Activated naive CD4-positive, alpha-beta T cell treated with anti-CD3 and anti-CD28 coated beads for 36 hours (primary cell): ENCODE data around the gene RGS12. TPM values are rescaled to one million over a fixed set of nuclear protein-coding genes. Genes with fewer than 3 reads are reported as not detected.

ENCODE experiments used
- CTCF ChIA-PET: fragments of 350-600 bp; sonication (Branson Sonifier 250); formaldehyde crosslinking; loops from one replicate; lab custom pipeline; 2021; ENCODE audit warnings: antibody characterized with exemption; lab: Charles Lee
- DNase-seq: peaks from one replicate; pipeline ENCODE4 v3.0.0-alpha.2; 2020
- H3K27ac Mint-ChIP-seq: one replicate; pipeline ENCODE4 v1.8.0; 2021; ENCODE audit warnings: mild to moderate bottlenecking, mixed read lengths
- H3K27me3 Mint-ChIP-seq: one replicate; pipeline ENCODE4 v1.8.0; 2021; ENCODE audit warnings: low read depth, mixed read lengths
- H3K36me3 Mint-ChIP-seq: one replicate; pipeline ENCODE4 v1.8.0; 2021; ENCODE audit warnings: low read depth, mixed read lengths
- H3K4me1 Mint-ChIP-seq: one replicate; pipeline ENCODE4 v1.8.0; 2021; ENCODE audit warnings: low read depth, mixed read lengths
- H3K4me3 Mint-ChIP-seq: one replicate; pipeline ENCODE4 v1.8.0; 2021; ENCODE audit warnings: mild to moderate bottlenecking, moderate library complexity, mixed read lengths
- H3K9me3 Mint-ChIP-seq: one replicate; pipeline ENCODE4 v1.8.0; 2021; ENCODE audit warnings: mixed read lengths
- intact Hi-C: fragments of 100-400 bp; cut with micrococcal nuclease; formaldehyde crosslinking; loops from one replicate; pipeline ENCODE4 v1.15.1; 2023
- total RNA-seq, 2 experiments: library from RNA; stranded (reverse); gene quantifications; one replicate each; pipeline ENCODE4 v1.2.3, GENCODE V29; 2021

RGS12 gene
- total RNA-seq, 2 experiments from 2014 or later: 8.7 to 8.9 TPM

GRCh38 chr4:3250438-3250955 is 42.3 kb upstream of the RGS12 start:
- Mint-ChIP-seq H3K27ac (no peak overlapping the region), H3K36me3 (peaks cover 1% of the 10 kb centered on the region), H3K9me3 (no peaks in the 10 kb centered on the region), H3K4me1 (no peaks in the 10 kb centered on the region), H3K27me3 (no peaks in the 10 kb centered on the region), H3K4me3 (no peak overlapping the region)
- CTCF ChIA-PET: no interaction called here
- no peak for DNase-seq
- intact Hi-C loops: no loop called here

- Mint-ChIP-seq H3K9me3 (no peaks in the 10 kb centered on the region), H3K27me3 (no peaks in the 10 kb centered on the region), H3K36me3 (peaks cover 1% of the 10 kb centered on the region), H3K27ac (no peak overlapping the region), H3K4me1 (no peaks in the 10 kb centered on the region), H3K4me3 (no peak overlapping the region)
- intact Hi-C loops: no loop called here
- DNase-seq: no peak
- CTCF ChIA-PET: no interaction called here
Measured at GRCh38 chr4:3250956-3251690, 41.7 kb upstream of the RGS12 start.

- CTCF ChIA-PET: no interaction called here
- no peak for DNase-seq
- H3K4me3 Mint-ChIP-seq: no peak overlapping the region
- H3K36me3 Mint-ChIP-seq: peaks cover 1% of the 10 kb centered on the region
- H3K27ac Mint-ChIP-seq: no peak overlapping the region
- intact Hi-C loops: no loop called here
- H3K27me3 Mint-ChIP-seq: no peaks in the 10 kb centered on the region
- no peaks in the 10 kb centered on the region for H3K9me3 Mint-ChIP-seq
- no peaks in the 10 kb centered on the region for H3K4me1 Mint-ChIP-seq
Measured at GRCh38 chr4:3251691-3252479, 40.9 kb upstream of the RGS12 start.

- Mint-ChIP-seq H3K4me3 (no peak overlapping the region), H3K36me3 (peaks cover 1% of the 10 kb centered on the region), H3K27me3 (no peaks in the 10 kb centered on the region), H3K9me3 (no peaks in the 10 kb centered on the region), H3K4me1 (no peaks in the 10 kb centered on the region), H3K27ac (no peak overlapping the region)
- no peak for DNase-seq
- CTCF ChIA-PET: no interaction called here
- intact Hi-C loops: no loop called here
Measured at GRCh38 chr4:3252480-3252828, 40.4 kb upstream of the RGS12 start.

GRCh38 chr4:3252831-3253641 is 39.8 kb upstream of the RGS12 start:
- CTCF ChIA-PET: no interaction called here
- Mint-ChIP-seq H3K27ac (no peak overlapping the region), H3K9me3 (no peaks in the 10 kb centered on the region), H3K27me3 (no peaks in the 10 kb centered on the region), H3K36me3 (peaks cover 1% of the 10 kb centered on the region), H3K4me3 (no peak overlapping the region), H3K4me1 (no peaks in the 10 kb centered on the region)
- DNase-seq: no peak
- intact Hi-C loops: no loop called here

GRCh38 chr4:3253808-3254207 is 39.0 kb upstream of the RGS12 start:
- H3K27me3 Mint-ChIP-seq: no peaks in the 10 kb centered on the region
- CTCF ChIA-PET: no interaction called here
- H3K9me3 Mint-ChIP-seq: no peaks in the 10 kb centered on the region
- H3K27ac Mint-ChIP-seq: no peak overlapping the region
- H3K36me3 Mint-ChIP-seq: peaks cover 1% of the 10 kb centered on the region
- intact Hi-C loops: no loop called here
- no peaks in the 10 kb centered on the region for H3K4me1 Mint-ChIP-seq
- H3K4me3 Mint-ChIP-seq: no peak overlapping the region
- no peak for DNase-seq

GRCh38 chr4:3254302-3255131 is 38.3 kb upstream of the RGS12 start:
- Mint-ChIP-seq H3K27me3 (no peaks in the 10 kb centered on the region), H3K27ac (no peak overlapping the region), H3K36me3 (peaks cover 1% of the 10 kb centered on the region), H3K4me1 (no peaks in the 10 kb centered on the region), H3K9me3 (no peaks in the 10 kb centered on the region), H3K4me3 (no peak overlapping the region)
- intact Hi-C loops: no loop called here
- DNase-seq: peak; percentile 2
- CTCF ChIA-PET: no interaction called here

- CTCF ChIA-PET: no interaction called here
- H3K9me3 Mint-ChIP-seq: no peaks in the 10 kb centered on the region
Measured at GRCh38 chr4:3255611-3256186, 37.1 kb upstream of the RGS12 start.

GRCh38 chr4:3256230-3257102 is 36.4 kb upstream of the RGS12 start:
- CTCF ChIA-PET: no interaction called here
- Mint-ChIP-seq H3K4me1 (no peaks in the 10 kb centered on the region), H3K4me3 (no peak overlapping the region), H3K27me3 (no peaks in the 10 kb centered on the region), H3K9me3 (no peaks in the 10 kb centered on the region), H3K36me3 (peaks cover 1% of the 10 kb centered on the region), H3K27ac (no peak overlapping the region)
- intact Hi-C loops: no loop called here
- DNase-seq: peak; percentile 0

More at GRCh38 chr4:3255611-3256186, 37.1 kb upstream of the RGS12 start:
- Mint-ChIP-seq H3K4me1 (no peaks in the 10 kb centered on the region), H3K27ac (no peak overlapping the region), H3K4me3 (no peak overlapping the region), H3K36me3 (peaks cover 1% of the 10 kb centered on the region), H3K27me3 (no peaks in the 10 kb centered on the region)
- peak; percentile 1 for DNase-seq
- intact Hi-C loops: no loop called here

GRCh38 chr4:3257103-3257555 is 35.7 kb upstream of the RGS12 start:
- peaks cover 1% of the 10 kb centered on the region for H3K36me3 Mint-ChIP-seq
- peak; percentile 1 for DNase-seq
- no peak overlapping the region for H3K27ac Mint-ChIP-seq
- no peaks in the 10 kb centered on the region for H3K4me1 Mint-ChIP-seq
- no peaks in the 10 kb centered on the region for H3K9me3 Mint-ChIP-seq
- no peaks in the 10 kb centered on the region for H3K27me3 Mint-ChIP-seq
- intact Hi-C loops: no loop called here
- CTCF ChIA-PET: no interaction called here
- no peak overlapping the region for H3K4me3 Mint-ChIP-seq
